Measurements from ENCODE around the gene PTPN2. TPM values are rescaled to one million over a fixed set of nuclear protein-coding genes. Genes with fewer than 3 reads are reported as not detected.

PTPN2 gene
- total RNA-seq, 4 donors from 2014 or later, result 17.0 to 20.0 (median 17.5) TPM

- no peak for TF ChIP-seq CTCF (IDR thresholded peaks at IDR 0.05 in 4 of 5, conservative IDR thresholded peaks at IDR 0.05 in 1 of 5)
- TF ChIP-seq POLR2A (IDR thresholded peaks at IDR 0.05), result no peak
- Histone ChIP-seq H3K4me1 (no peaks in the 10 kb centered on the region), H3K27me3 (no peaks in the 10 kb centered on the region), H3K27ac (no peak overlapping the region), H3K36me3 (peaks cover 0 to 56% of the 10 kb centered on the region in 2 donors), H3K9me3 (peaks cover 0 to 3% (median 0%) of the 10 kb centered on the region in 3 donors), H3K4me3 (no peak overlapping the region)
- intact Hi-C loops (cut with DNase I; ENCODE audit: low total_unique reads), result no loop called here
- no peak for ATAC-seq
- DNase-seq, result no peak
- in situ Hi-C loops (cut with MboI; ENCODE audit: low sequenced_read_pairs in 4 of 4), result no loop called here
Measured at GRCh38 chr18:12828116-12829051, 55.7 kb downstream of the PTPN2 start.

GRCh38 chr18:12827588-12827987 is 56.4 kb downstream of the PTPN2 start:
- intact Hi-C loops (cut with DNase I; ENCODE audit: low total_unique reads), result no loop called here
- no peak for TF ChIP-seq CTCF (IDR thresholded peaks at IDR 0.05 in 4 of 5, conservative IDR thresholded peaks at IDR 0.05 in 1 of 5)
- TF ChIP-seq POLR2A (IDR thresholded peaks at IDR 0.05), result no peak
- Histone ChIP-seq H3K27ac (no peak overlapping the region), H3K9me3 (peaks cover 0 to 3% (median 0%) of the 10 kb centered on the region in 3 donors), H3K4me3 (no peak overlapping the region), H3K4me1 (no peaks in the 10 kb centered on the region), H3K27me3 (no peaks in the 10 kb centered on the region), H3K36me3 (peaks cover 0 to 61% of the 10 kb centered on the region in 2 donors)
- DNase-seq (no peak), ATAC-seq (no peak)
- in situ Hi-C loops (cut with MboI; ENCODE audit: low sequenced_read_pairs in 4 of 4), result no loop called here

- Histone ChIP-seq H3K4me3 (no peak overlapping the region), H3K9me3 (peaks cover 0 to 3% (median 0%) of the 10 kb centered on the region in 3 donors), H3K36me3 (peaks cover 0 to 62% of the 10 kb centered on the region in 2 donors), H3K27me3 (no peaks in the 10 kb centered on the region), H3K4me1 (no peaks in the 10 kb centered on the region), H3K27ac (no peak overlapping the region)
- ATAC-seq, result no peak
- in situ Hi-C loops (cut with MboI; ENCODE audit: low sequenced_read_pairs in 4 of 4) (no loop called here), intact Hi-C loops (cut with DNase I; ENCODE audit: low total_unique reads) (no loop called here)
- no peak for TF ChIP-seq CTCF (IDR thresholded peaks at IDR 0.05 in 4 of 5, conservative IDR thresholded peaks at IDR 0.05 in 1 of 5)
- TF ChIP-seq POLR2A (IDR thresholded peaks at IDR 0.05), result no peak
- no peak for DNase-seq
Measured at GRCh38 chr18:12825230-12825629, 58.8 kb downstream of the PTPN2 start.

GRCh38 chr18:12823892-12824291 is 60.1 kb downstream of the PTPN2 start:
- H3K4me1 ChIP-seq, result no peaks in the 10 kb centered on the region
- no peaks in the 10 kb centered on the region for H3K27me3 ChIP-seq
- H3K9me3 ChIP-seq, result peaks cover 0 to 3% (median 0%) of the 10 kb centered on the region in 3 donors
- in situ Hi-C loops (cut with MboI; ENCODE audit: low sequenced_read_pairs in 4 of 4), result no loop called here
- H3K4me3 ChIP-seq, result no peak overlapping the region
- no peak overlapping the region for H3K27ac ChIP-seq
- intact Hi-C loops (cut with DNase I; ENCODE audit: low total_unique reads), result no loop called here
- DNase-seq (no peak), ATAC-seq (no peak)
- peaks cover 0 to 55% of the 10 kb centered on the region in 2 donors for H3K36me3 ChIP-seq
- TF ChIP-seq POLR2A (IDR thresholded peaks at IDR 0.05) (no peak), CTCF (IDR thresholded peaks at IDR 0.05 in 4 of 5, conservative IDR thresholded peaks at IDR 0.05 in 1 of 5) (no peak)
